ENCODE measurements around the gene SPECC1L.

Gene SPECC1L

DNA sequence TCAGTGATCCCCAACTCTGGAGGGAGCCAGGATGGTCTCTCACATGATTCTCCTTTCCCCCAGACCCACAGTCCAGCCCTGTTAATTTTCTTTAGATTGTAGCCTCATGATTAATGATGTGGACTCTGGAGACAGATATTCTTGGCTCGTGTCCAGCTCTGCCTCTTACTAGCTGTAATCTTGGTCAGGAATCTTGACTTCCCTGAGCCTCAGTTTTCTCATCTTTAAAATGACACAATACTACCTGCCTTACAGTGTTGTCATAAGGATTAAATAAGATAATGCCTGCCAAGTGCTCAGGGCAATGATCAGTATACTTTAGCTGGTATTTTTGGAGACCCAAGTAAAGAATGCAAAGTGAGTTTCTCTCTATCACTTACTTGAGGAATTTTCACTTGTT lies 60.0 kb downstream of the SPECC1L start:
- DNase-seq (ENCODE audit: low read depth in 1 of 2, low spot score in 1 of 2) = no peak
- Histone ChIP-seq H3K27me3 (ENCODE audit: insufficient read depth, poor library complexity, severe bottlenecking) (no peaks in the 10 kb centered on the region), H3K4me3 (replicated peaks; ENCODE audit: insufficient read depth, low read length) (no peak overlapping the region), H3K27ac (replicated peaks) (no peak overlapping the region)
- no peak for TF ChIP-seq POLR2AphosphoS5 (IDR thresholded peaks at IDR 0.05; ENCODE audit: low read depth)
- TF ChIP-seq GABPA (IDR thresholded peaks at IDR 0.05; ENCODE audit: low read depth) = no peak
- TF ChIP-seq, protein P1, sequence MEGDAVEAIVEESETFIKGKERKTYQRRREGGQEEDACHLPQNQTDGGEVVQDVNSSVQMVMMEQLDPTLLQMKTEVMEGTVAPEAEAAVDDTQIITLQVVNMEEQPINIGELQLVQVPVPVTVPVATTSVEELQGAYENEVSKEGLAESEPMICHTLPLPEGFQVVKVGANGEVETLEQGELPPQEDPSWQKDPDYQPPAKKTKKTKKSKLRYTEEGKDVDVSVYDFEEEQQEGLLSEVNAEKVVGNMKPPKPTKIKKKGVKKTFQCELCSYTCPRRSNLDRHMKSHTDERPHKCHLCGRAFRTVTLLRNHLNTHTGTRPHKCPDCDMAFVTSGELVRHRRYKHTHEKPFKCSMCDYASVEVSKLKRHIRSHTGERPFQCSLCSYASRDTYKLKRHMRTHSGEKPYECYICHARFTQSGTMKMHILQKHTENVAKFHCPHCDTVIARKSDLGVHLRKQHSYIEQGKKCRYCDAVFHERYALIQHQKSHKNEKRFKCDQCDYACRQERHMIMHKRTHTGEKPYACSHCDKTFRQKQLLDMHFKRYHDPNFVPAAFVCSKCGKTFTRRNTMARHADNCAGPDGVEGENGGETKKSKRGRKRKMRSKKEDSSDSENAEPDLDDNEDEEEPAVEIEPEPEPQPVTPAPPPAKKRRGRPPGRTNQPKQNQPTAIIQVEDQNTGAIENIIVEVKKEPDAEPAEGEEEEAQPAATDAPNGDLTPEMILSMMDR (IDR thresholded peaks at IDR 0.05; ENCODE audit: insufficient read depth, low read length) = no peak
- TF ChIP-seq REST (IDR thresholded peaks at IDR 0.05; ENCODE audit: insufficient replicate concordance, low read depth) = no peak
- TF ChIP-seq SPI1 (IDR thresholded peaks at IDR 0.05; ENCODE audit: borderline replicate concordance, low read depth) = no peak

DNA sequence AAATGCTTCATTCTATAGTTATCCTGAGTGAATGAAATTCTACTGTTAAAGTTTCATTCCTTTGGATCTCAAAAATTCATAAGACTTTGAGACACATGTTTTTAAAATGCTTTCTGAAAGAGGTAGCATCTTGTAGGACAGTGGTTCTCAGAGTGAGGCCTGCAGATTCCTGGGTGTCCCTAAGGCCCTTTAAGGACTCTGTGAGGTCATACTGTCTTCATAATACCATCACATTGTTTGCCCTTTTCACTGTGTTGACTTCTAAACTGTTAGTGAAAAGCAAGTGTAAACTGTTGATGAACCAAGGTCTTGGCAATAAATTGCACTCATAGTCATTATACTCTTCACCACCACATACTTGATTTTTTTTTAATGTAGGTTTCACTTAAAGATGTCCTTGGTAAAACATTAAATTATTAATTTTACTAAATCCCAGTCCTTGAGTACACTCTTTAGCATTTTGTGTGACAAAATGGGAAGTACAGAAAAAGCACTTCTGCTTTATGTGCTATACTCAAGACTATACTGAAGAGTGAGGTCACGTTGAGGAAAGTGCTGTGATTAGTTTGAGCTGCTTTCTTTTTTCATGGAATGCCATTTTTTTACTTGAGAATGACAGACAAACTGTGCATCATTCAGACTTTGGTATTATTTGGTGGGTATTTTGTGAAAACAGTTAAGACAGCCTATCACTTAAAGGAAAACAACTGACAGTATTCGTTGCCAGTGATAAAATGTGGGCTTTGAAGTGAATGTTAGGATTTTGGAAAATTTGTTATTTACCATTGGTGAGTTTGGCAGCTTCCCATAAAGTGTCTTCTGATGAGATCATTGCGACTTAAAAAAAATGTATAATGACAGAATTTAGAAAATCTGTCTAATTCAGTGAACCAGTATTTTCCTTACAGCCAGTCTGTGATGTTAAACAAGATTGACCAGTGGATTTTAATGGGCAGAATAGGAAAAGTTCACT lies 61.1 kb downstream of the SPECC1L start:
- peak in 1 of 2 experiments; percentile 14 for DNase-seq (ENCODE audit: low read depth in 1 of 2, low spot score in 1 of 2)

More for the DNA sequence above, 61.1 kb downstream of the SPECC1L start:
- H3K27me3 ChIP-seq (ENCODE audit: insufficient read depth, poor library complexity, severe bottlenecking) = no peaks in the 10 kb centered on the region
- H3K27ac ChIP-seq (replicated peaks) = no peak overlapping the region
- no peak for TF ChIP-seq GABPA (IDR thresholded peaks at IDR 0.05; ENCODE audit: low read depth)
- TF ChIP-seq SPI1 (IDR thresholded peaks at IDR 0.05; ENCODE audit: borderline replicate concordance, low read depth) = peak; percentile 97
- no peak for TF ChIP-seq REST (IDR thresholded peaks at IDR 0.05; ENCODE audit: insufficient replicate concordance, low read depth)
- TF ChIP-seq, protein P1 (IDR thresholded peaks at IDR 0.05; ENCODE audit: insufficient read depth, low read length) = no peak
- no peak overlapping the region for H3K4me3 ChIP-seq (replicated peaks; ENCODE audit: insufficient read depth, low read length)
